ENCODE data around the gene LENG9. TPM values are rescaled to one million over a fixed set of nuclear protein-coding genes. Genes with fewer than 3 reads are reported as not detected.

Gene LENG9
- total and polyA plus RNA-seq, 3 donors from 2014 or later, result 1.9 to 5.8 (median 5.6) TPM

- Histone ChIP-seq H3K9me3 (no peaks in the 10 kb centered on the region), H3K27ac (no peak overlapping the region), H3K4me1 (peaks cover 8% of the 10 kb centered on the region), H3K36me3 (ENCODE audit: low read depth, missing control alignments) (no peaks in the 10 kb centered on the region), H3K4me3 (no peak overlapping the region), H3K27me3 (no peaks in the 10 kb centered on the region)
- WGBS, 2 donors, result 75 to 85% methylated on average over 5 of the region's 5 CpGs
- TF ChIP-seq POLR2A (IDR thresholded peaks at IDR 0.05) (no peak), CTCF (IDR thresholded peaks at IDR 0.05) (no peak)
- intact Hi-C loops (cut with DNase I; ENCODE audit: low total_unique reads), result no loop called here
- DNase-seq, result no peak
These were observed 38.2 kb downstream of the LENG9 start for GRCh38 chr19:54425382-54425723.

GRCh38 chr19:54424660-54425381 lies 38.8 kb downstream of the LENG9 start:
- H3K4me3 ChIP-seq, result no peak overlapping the region
- H3K27me3 ChIP-seq, result no peaks in the 10 kb centered on the region
- intact Hi-C loops (cut with DNase I; ENCODE audit: low total_unique reads), result no loop called here
- WGBS, 2 donors, result 87 to 93% methylated on average over 17 to 36 of the region's 36 CpGs
- H3K4me1 ChIP-seq, result peaks cover 7% of the 10 kb centered on the region
- no peaks in the 10 kb centered on the region for H3K36me3 ChIP-seq (ENCODE audit: low read depth, missing control alignments)
- TF ChIP-seq POLR2A (IDR thresholded peaks at IDR 0.05) (no peak), CTCF (IDR thresholded peaks at IDR 0.05) (no peak)
- H3K9me3 ChIP-seq, result no peaks in the 10 kb centered on the region
- no peak for DNase-seq
- H3K27ac ChIP-seq, result no peak overlapping the region

GRCh38 chr19:54424201-54424600 lies 39.4 kb downstream of the LENG9 start:
- H3K9me3 ChIP-seq, result no peaks in the 10 kb centered on the region
- H3K36me3 ChIP-seq (ENCODE audit: low read depth, missing control alignments), result no peaks in the 10 kb centered on the region
- DNase-seq, result no peak
- peaks cover 11% of the 10 kb centered on the region for H3K4me1 ChIP-seq
- WGBS, 2 donors, result 86 to 91% methylated on average over 12 to 14 of the region's 14 CpGs
- TF ChIP-seq CTCF (IDR thresholded peaks at IDR 0.05), result no peak
- TF ChIP-seq POLR2A (IDR thresholded peaks at IDR 0.05), result no peak
- H3K27ac ChIP-seq, result no peak overlapping the region
- H3K4me3 ChIP-seq, result no peak overlapping the region
- H3K27me3 ChIP-seq, result no peaks in the 10 kb centered on the region
- intact Hi-C loops (cut with DNase I; ENCODE audit: low total_unique reads), result no loop called here

- Histone ChIP-seq H3K36me3 (ENCODE audit: low read depth, missing control alignments) (no peaks in the 10 kb centered on the region), H3K4me3 (no peak overlapping the region), H3K27ac (peak overlapping the region; percentile 24 to 32), H3K27me3 (no peaks in the 10 kb centered on the region), H3K4me1 (peaks cover 25% of the 10 kb centered on the region), H3K9me3 (no peaks in the 10 kb centered on the region)
- no peak for DNase-seq
- intact Hi-C loops (cut with DNase I; ENCODE audit: low total_unique reads), result no loop called here
- 79 to 100% methylated on average over 1 to 20 of the region's 20 CpGs for whole genome bisulfite sequencing, 2 donors
- no peak for TF ChIP-seq POLR2A (IDR thresholded peaks at IDR 0.05)
- no peak for TF ChIP-seq CTCF (IDR thresholded peaks at IDR 0.05)
These were observed 41.4 kb downstream of the LENG9 start for GRCh38 chr19:54422136-54422535.

DNA sequence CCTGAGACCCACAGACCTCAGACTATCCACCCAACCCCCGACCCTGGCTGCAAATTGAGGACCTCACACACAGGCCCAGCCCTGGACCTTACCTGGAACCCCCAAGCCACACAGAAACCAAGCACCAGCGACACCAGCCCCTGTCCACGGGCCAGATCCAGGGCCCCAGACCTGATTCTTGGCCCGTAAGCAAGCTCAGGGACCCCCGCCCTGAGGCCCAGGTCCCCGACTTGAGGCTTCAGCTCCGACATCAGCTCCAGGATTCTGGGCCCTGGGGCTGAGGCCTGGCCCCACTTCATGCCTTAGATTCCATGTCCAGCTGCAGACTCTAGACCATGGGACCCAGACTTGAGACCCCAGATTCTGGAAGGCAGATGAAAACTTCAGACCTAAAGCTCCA lies 42.1 kb downstream of the LENG9 start:
- DNase-seq, result no peak

More for the DNA sequence above, 42.1 kb downstream of the LENG9 start:
- Histone ChIP-seq H3K27ac (peak overlapping the region; percentile 32 to 73), H3K27me3 (no peaks in the 10 kb centered on the region), H3K4me3 (no peak overlapping the region), H3K9me3 (no peaks in the 10 kb centered on the region), H3K36me3 (ENCODE audit: low read depth, missing control alignments) (no peaks in the 10 kb centered on the region), H3K4me1 (peaks cover 25% of the 10 kb centered on the region)
- TF ChIP-seq POLR2A (IDR thresholded peaks at IDR 0.05) (no peak), CTCF (IDR thresholded peaks at IDR 0.05) (no peak)
- intact Hi-C loops (cut with DNase I; ENCODE audit: low total_unique reads), result no loop called here
- 88 to 96% methylated on average over 4 to 7 of the region's 7 CpGs for WGBS, 2 donors

All from testis (tissue), 3 donors.